HG02642 (cell line): ENCODE data around the gene SCML2.
"Not testable (repeated sequence)": the region's sequence is repeated elsewhere in the genome, so short reads cannot be mapped to it uniquely, and the experiment has no call there.

Experiments used
- ATAC-seq: cut with Tn5 transposase; IDR thresholded peaks from one replicate; pipeline ENCODE4 v1.9.1; 2021; ENCODE audit warnings: mild to moderate bottlenecking; ENCODE audit not compliant: unreplicated experiment, poor library complexity

Gene SCML2

GRCh38 chrX:18354369-18355223 is at the start of gene SCML2:
Gene SCML2 (minus strand): TSS chrX:18354688. CDS start chrX:18334071, 20,617 bp downstream.
- no peak for ATAC-seq

GRCh38 chrX:18401848-18402213 is 47.3 kb upstream of the SCML2 start:
- no peak for ATAC-seq

- no peak for ATAC-seq
These were observed 40.0 kb upstream of the SCML2 start for GRCh38 chrX:18394477-18394876.

- ATAC-seq: no peak
These were observed 36.6 kb upstream of the SCML2 start for GRCh38 chrX:18390941-18391538.

- ATAC-seq: no peak
These were observed 35.5 kb upstream of the SCML2 start for GRCh38 chrX:18389966-18390365.

GRCh38 chrX:18377796-18378195 is 23.3 kb upstream of the SCML2 start:
- ATAC-seq: no peak

GRCh38 chrX:18375131-18375805 is 20.8 kb upstream of the SCML2 start:
- not testable (repeated sequence) for ATAC-seq

GRCh38 chrX:18369096-18369495 is 14.6 kb upstream of the SCML2 start:
- not testable (repeated sequence) for ATAC-seq

- no peak for ATAC-seq
These were observed 13.9 kb upstream of the SCML2 start for GRCh38 chrX:18368402-18368801.

GRCh38 chrX:18360867-18361266 is 6.4 kb upstream of the SCML2 start:
- no peak for ATAC-seq

- no peak for ATAC-seq
These were observed 538 bp downstream of the SCML2 start for GRCh38 chrX:18353931-18354368.

- ATAC-seq: no peak
These were observed 2.7 kb downstream of the SCML2 start for GRCh38 chrX:18351784-18352183.

GRCh38 chrX:18348047-18348446 is 6.4 kb downstream of the SCML2 start:
- ATAC-seq: no peak

- ATAC-seq: no peak
These were observed 45.1 kb downstream of the SCML2 start for GRCh38 chrX:18309401-18309800.

GRCh38 chrX:18297251-18297650 is 57.2 kb downstream of the SCML2 start:
- ATAC-seq: no peak

GRCh38 chrX:18294893-18295292 is 59.6 kb downstream of the SCML2 start:
- ATAC-seq: no peak

- ATAC-seq: no peak
These were observed 63.4 kb downstream of the SCML2 start for GRCh38 chrX:18291006-18291545.

GRCh38 chrX:18290200-18290599 is 64.3 kb downstream of the SCML2 start:
- ATAC-seq: no peak

- ATAC-seq: no peak
These were observed 65.8 kb downstream of the SCML2 start for GRCh38 chrX:18288716-18289115.

GRCh38 chrX:18286322-18286831 is 68.1 kb downstream of the SCML2 start:
- ATAC-seq: no peak

- ATAC-seq: no peak
These were observed 76.0 kb downstream of the SCML2 start for GRCh38 chrX:18278449-18278848.
